Vagina (tissue), 2 donors: Measurements from ENCODE around the gene MZF1. TPM values are rescaled to one million over a fixed set of nuclear protein-coding genes. Genes with fewer than 3 reads are reported as not detected.
A peak's percentile ranks its signal among the peaks of the same experiment; 100 is the strongest.

Experiments used
- DNase-seq, 2 donors: peaks; one replicate each; pipeline ENCODE4 v3.0.0-alpha.2; 2017; ENCODE audit errors: extremely low spot score in 2 of 2
- H3K27ac ChIP-seq: fragments of 200-600 bp; sonication (generic); one replicate; pipeline ENCODE4 v1.5.1; 2019
- H3K27me3 ChIP-seq: fragments of 200-600 bp; sonication (generic); one replicate; pipeline ENCODE4 v1.5.1; 2019
- H3K36me3 ChIP-seq, 2 donors: fragments of 200-600 bp; sonication (generic); one replicate each; pipeline ENCODE4 v1.5.1; 2017 to 2019
- H3K4me1 ChIP-seq: fragments of 200-600 bp; sonication (generic); one replicate; pipeline ENCODE4 v1.5.1; 2019
- H3K4me3 ChIP-seq, 2 donors: fragments of 200-600 bp; sonication (generic); 1 replicate in 1 of 2; 2 replicates in 1 of 2; pipeline ENCODE4 v1.5.1; 2016 to 2019
- H3K9me3 ChIP-seq: fragments of 200-600 bp; sonication (generic); one replicate; pipeline ENCODE4 v1.5.1; 2019
- POLR2A ChIP-seq, 2 donors: fragments of 450-650 bp; IDR thresholded peaks; one replicate each; pipeline ENCODE4 v1.6.1; 2017; ENCODE audit warnings: antibody characterized with exemption in 2 of 2, mild to moderate bottlenecking in 2 of 2, moderate library complexity in 2 of 2
- POLR2AphosphoS5 ChIP-seq, 2 donors: sonication (generic); formaldehyde crosslinking; IDR thresholded peaks; one replicate each; pipeline ENCODE4 v1.9.0; 2017; ENCODE audit warnings: antibody characterized with exemption in 2 of 2, mild to moderate bottlenecking in 2 of 2, low read depth in 1 of 2; ENCODE audit not compliant: insufficient read depth in 1 of 2
- intact Hi-C: fragments of 100-400 bp; cut with DNase I; formaldehyde crosslinking; loops from one replicate; pipeline ENCODE4 v1.15.1; 2023
- total RNA-seq: library from RNA; depleted of rRNA; stranded (reverse); fragments of >200 nt; gene quantifications from one replicate; pipeline ENCODE4 v1.2.3, GENCODE V29; 2016
- TF ChIP-seq, protein P1 (sequence below), 3 experiments: fragments of 450-650 bp in 2 of 3; fragments of 200-600 bp in 1 of 3; sonication (generic) in 1 of 3; IDR thresholded peaks; one replicate each; pipeline ENCODE4 v1.5.1; 2017 to 2019; ENCODE audit warnings: antibody characterized with exemption in 3 of 3, mild to moderate bottlenecking in 2 of 3, moderate library complexity in 2 of 3

Gene MZF1
- total RNA-seq, 1 donor from 2014 or later = 32.2 TPM

DNA sequence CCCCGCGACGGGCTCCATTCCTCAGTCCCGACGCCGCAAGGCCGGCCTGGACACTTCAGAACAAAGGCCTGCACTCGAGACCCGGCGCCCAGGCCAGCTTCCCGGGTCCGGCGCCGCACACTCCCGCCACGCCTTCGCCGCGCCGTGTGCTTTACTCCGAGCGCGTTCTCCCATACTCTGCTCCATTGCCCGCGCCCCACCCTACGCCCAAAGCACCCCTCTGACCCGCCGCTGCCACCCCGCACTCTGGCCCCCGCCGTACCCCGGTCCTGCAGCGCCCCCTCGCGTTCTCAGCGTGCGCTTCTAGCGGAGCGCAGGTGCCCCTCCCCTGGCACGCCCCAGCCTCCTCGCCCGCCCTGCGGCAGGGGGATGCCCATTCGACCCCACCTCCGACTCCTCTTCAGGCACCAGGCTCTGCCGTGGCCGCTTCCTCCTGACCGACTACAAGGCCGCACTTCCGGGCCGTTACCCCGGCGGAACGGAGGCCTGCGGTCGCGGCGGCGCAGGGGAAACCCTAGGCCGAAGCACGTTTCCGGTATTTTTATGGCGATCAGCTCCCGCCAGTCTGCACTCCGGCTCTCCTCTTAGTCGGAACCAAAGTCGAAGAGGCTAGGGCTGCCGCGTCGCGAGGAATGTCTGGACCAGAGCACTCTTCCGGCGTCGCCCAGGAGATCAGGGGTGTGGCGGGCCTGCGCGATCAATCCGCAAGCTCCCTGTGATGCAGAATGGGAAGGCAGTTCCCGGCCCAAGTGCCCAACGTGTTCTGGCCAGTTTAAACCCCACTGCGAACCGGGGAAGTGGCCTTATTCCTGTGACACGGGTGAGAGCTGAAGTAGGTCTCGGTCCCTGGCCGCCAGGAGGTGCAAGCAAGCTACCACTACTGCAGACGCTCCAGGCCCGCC is 53.5 kb downstream of the MZF1 start, which contains the start of gene ZBTB45:
ZBTB45 (minus strand) TSS at position 456 of the 902 bp plus-strand sequence. CDS start 2,137 bp downstream, outside the sequence.
- H3K4me1 ChIP-seq = peaks cover 47% of the 10 kb centered on the region
- no peak for DNase-seq
- H3K4me3 ChIP-seq = peak within 1 kb of the TSS; percentile 76 to 93
- H3K9me3 ChIP-seq = no peaks in the 10 kb centered on the region
- peak within 1 kb of the TSS; percentile 97 for H3K27ac ChIP-seq
- intact Hi-C loops = no loop called here
- peak; percentile 89 to 91 for TF ChIP-seq POLR2AphosphoS5 (IDR thresholded peaks at IDR 0.05; ENCODE audit: insufficient read depth in 1 of 2, low read depth in 1 of 2)
- TF ChIP-seq POLR2A (IDR thresholded peaks at IDR 0.05) = peak in 1 of 2 donors; percentile 31
- TF ChIP-seq, protein P1, sequence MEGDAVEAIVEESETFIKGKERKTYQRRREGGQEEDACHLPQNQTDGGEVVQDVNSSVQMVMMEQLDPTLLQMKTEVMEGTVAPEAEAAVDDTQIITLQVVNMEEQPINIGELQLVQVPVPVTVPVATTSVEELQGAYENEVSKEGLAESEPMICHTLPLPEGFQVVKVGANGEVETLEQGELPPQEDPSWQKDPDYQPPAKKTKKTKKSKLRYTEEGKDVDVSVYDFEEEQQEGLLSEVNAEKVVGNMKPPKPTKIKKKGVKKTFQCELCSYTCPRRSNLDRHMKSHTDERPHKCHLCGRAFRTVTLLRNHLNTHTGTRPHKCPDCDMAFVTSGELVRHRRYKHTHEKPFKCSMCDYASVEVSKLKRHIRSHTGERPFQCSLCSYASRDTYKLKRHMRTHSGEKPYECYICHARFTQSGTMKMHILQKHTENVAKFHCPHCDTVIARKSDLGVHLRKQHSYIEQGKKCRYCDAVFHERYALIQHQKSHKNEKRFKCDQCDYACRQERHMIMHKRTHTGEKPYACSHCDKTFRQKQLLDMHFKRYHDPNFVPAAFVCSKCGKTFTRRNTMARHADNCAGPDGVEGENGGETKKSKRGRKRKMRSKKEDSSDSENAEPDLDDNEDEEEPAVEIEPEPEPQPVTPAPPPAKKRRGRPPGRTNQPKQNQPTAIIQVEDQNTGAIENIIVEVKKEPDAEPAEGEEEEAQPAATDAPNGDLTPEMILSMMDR (IDR thresholded peaks at IDR 0.05) = peak; percentile 67 to 74 (median 73)
- H3K36me3 ChIP-seq = peaks cover 0 to 18% of the 10 kb centered on the region in 2 donors
- H3K27me3 ChIP-seq = no peaks in the 10 kb centered on the region

DNA sequence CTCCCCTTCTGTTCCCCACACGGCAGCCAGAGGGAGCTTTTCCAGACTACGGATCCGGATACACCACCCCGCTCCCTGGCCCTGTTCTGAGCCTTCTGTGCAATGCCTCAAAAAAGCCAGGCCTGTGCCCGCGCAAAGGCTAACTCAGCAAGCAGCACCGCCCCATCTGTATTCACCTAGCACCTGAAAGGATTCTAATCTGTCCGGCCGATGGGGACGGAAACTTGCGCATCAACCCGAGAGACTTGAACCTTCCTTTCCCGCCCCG is 54.1 kb downstream of the MZF1 start:
- peak overlapping the region; percentile 76 to 93 for H3K4me3 ChIP-seq
- H3K27me3 ChIP-seq = no peaks in the 10 kb centered on the region
- peaks cover 53% of the 10 kb centered on the region for H3K4me1 ChIP-seq
- H3K36me3 ChIP-seq = peaks cover 0 to 18% of the 10 kb centered on the region in 2 donors
- H3K9me3 ChIP-seq = no peaks in the 10 kb centered on the region
- no peak for DNase-seq
- TF ChIP-seq POLR2A (IDR thresholded peaks at IDR 0.05) = no peak
- intact Hi-C loops = no loop called here
- peak overlapping the region; percentile 97 for H3K27ac ChIP-seq

DNA sequence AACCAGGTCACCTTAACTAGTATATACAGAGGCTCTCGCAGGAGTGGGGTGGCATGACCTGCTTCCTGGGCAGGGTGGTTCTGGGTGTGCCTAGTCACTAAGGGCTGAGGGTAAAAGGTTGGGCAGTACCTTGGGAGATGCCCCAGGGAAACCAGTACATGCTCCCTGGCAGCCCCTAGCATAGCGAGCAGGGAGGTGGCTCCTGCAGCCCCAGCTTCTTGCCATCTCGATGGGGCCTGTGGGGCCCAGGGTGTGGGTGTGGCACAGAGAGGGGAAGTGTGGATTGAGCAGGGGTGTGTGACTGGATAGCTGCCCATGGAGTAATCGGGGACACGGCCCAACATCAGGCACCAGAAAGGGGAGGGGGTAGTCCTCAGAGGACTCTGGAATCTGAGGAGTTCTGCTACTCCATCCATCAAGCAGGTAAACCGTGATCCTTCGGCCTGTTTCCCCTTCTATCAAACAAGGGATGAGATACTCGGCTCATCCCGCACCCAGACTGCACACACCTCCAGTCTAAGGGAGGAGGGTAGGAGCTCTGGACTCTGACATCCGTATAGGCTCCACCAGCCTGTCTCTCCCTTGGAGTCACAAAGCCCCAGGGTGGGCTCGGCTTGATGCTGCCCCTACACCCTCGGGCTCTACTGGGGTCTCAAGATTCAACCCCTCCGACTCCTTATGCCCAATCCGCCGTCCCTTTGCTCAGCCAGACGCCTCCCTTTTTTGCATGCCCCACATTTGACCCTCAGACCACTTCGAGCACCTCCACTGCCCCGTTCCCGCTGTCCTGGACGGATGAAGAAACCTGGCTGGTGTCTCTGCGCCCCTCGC is 54.7 kb downstream of the MZF1 start:
- H3K4me3 ChIP-seq = peak overlapping the region; percentile 76 to 93
- DNase-seq = no peak
- H3K9me3 ChIP-seq = no peaks in the 10 kb centered on the region
- peaks cover 59% of the 10 kb centered on the region for H3K4me1 ChIP-seq
- H3K36me3 ChIP-seq = peaks cover 0 to 18% of the 10 kb centered on the region in 2 donors
- H3K27me3 ChIP-seq = no peaks in the 10 kb centered on the region
- intact Hi-C loops = no loop called here
- TF ChIP-seq, protein P1 (IDR thresholded peaks at IDR 0.05) = peak in 2 of 3 experiments; percentile 16 to 43
- TF ChIP-seq POLR2AphosphoS5 (IDR thresholded peaks at IDR 0.05; ENCODE audit: insufficient read depth in 1 of 2, low read depth in 1 of 2) (no peak), POLR2A (IDR thresholded peaks at IDR 0.05) (no peak)
- H3K27ac ChIP-seq = peak overlapping the region; percentile 97

DNA sequence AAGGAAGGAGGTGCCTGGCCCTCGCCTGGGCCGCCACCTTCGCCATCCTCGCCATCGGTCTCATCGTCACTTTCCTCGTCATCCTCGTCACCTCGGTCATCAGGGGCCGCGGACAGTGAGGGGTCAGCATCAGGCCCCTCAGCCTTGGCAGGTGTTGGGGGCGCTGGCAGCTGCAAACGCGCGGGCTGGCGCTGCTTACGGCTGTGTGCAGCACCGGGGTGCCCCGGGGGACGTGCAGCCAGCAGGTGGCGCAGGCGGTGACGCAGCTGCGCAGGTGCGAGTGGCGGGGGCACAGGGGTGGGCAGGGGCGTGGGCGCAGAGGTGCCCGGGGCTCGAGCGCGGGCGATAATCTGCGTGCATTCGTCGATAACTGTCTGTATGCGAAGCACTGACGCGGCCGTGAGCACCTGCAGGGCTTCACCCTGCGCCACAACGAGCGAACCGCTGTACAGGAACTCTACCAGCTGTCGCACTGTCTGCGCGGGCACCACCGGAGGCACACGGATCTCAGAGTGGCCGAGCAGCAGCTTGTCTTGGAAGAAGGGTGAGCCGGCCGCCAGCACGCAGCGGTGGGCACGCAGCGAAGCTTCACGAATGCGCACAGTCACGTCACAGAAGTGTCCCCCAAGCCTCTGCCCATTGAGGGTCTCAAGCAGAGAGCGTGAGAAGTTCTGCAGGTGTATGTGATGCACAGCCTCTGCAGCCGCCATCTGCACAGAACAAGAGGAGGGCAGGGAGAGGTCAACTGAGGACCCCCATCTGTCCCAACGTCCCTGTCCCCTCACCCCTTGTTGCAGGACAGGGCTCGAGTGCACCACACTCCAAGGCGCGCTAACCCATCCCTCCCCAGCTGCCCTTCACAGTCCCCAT is 55.9 kb downstream of the MZF1 start:
- no peak for DNase-seq
- Histone ChIP-seq H3K27ac (no peak overlapping the region), H3K4me1 (peaks cover 60% of the 10 kb centered on the region), H3K4me3 (no peak overlapping the region), H3K9me3 (no peaks in the 10 kb centered on the region), H3K36me3 (peaks cover 0 to 18% of the 10 kb centered on the region in 2 donors), H3K27me3 (no peaks in the 10 kb centered on the region)
- TF ChIP-seq POLR2AphosphoS5 (IDR thresholded peaks at IDR 0.05; ENCODE audit: insufficient read depth in 1 of 2, low read depth in 1 of 2) = no peak
- intact Hi-C loops = no loop called here

DNA sequence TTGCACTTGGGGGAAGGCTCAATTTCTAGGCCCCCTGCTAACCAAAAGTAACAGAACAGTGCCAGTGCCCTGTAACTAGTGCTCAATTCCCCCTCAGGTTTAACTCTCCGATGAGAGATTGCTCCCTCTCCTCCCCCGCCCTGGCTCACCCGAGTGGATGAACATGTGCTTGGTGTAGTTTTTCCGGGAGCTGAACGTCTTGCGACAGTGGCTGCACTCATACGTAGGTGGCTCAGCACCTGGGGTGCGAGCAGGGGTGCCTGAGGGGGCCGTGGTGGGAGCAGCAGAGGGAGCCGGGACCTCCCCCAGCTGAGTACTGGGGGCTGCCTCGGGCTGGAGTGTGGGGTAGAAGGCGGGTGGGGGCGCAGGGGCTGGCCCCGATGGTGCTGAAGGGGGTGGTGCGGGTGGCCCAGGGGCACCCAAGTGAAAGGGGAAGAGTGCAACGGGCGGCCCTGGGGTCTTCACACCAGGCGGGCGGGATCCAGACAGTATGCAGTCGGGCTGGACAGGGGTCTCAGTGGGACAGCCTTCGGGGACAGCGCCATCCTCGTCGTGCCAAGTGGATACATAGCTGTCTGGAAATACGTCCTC is 56.8 kb downstream of the MZF1 start:
- no peaks in the 10 kb centered on the region for H3K27me3 ChIP-seq
- no peak overlapping the region for H3K27ac ChIP-seq
- no peak for DNase-seq
- H3K9me3 ChIP-seq = no peaks in the 10 kb centered on the region
- peaks cover 0 to 18% of the 10 kb centered on the region in 2 donors for H3K36me3 ChIP-seq
- no peak overlapping the region for H3K4me3 ChIP-seq
- H3K4me1 ChIP-seq = peaks cover 60% of the 10 kb centered on the region
- intact Hi-C loops = no loop called here
- no peak for TF ChIP-seq POLR2AphosphoS5 (IDR thresholded peaks at IDR 0.05; ENCODE audit: insufficient read depth in 1 of 2, low read depth in 1 of 2)
